ENCODE measurements around the gene C1QTNF12. TPM values are rescaled to one million over a fixed set of nuclear protein-coding genes. Genes with fewer than 3 reads are reported as not detected.

C1QTNF12 gene
- total and polyA plus RNA-seq, 2 experiments from 2014 or later, result 4.1 to 4.2 TPM

DNA sequence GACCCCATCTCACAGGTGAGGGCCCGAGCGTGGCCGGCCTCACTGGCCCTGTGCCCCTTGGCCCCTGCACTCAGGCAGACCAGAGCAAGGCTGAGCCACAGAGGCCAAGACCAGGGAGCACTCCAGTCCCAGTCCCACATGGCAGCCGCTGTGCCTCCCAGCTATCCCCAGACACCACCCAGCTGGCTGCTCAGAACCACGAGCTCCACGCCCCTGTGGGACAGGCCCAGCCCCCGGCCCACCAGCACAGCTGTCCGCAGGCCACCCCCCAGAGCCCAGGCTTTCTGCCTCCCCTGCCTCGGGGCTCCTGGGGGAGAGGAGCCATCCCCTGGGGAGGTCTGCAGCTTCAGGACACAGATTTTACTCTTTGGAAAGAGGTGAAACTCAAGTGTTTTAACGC, 9.1 kb upstream of the C1QTNF12 start (continued):
- TF ChIP-seq STAT1 (IDR thresholded peaks at IDR 0.05; ENCODE audit: unreplicated experiment) (no peak), EZH2phosphoT487 (IDR thresholded peaks at IDR 0.05; ENCODE audit: unreplicated experiment) (no peak), ZNF331 (CRISPR knock-in tag; IDR thresholded peaks at IDR 0.05; ENCODE audit: low read depth) (no peak), EZH2 (IDR thresholded peaks at IDR 0.05; ENCODE audit: low read depth, unreplicated experiment) (no peak), CREB1 (CRISPR knock-in tag; IDR thresholded peaks at IDR 0.05; ENCODE audit: low read depth) (no peak), NANOG (IDR thresholded peaks at IDR 0.05; ENCODE audit: borderline replicate concordance) (no peak)
- TF ChIP-seq, protein P1, sequence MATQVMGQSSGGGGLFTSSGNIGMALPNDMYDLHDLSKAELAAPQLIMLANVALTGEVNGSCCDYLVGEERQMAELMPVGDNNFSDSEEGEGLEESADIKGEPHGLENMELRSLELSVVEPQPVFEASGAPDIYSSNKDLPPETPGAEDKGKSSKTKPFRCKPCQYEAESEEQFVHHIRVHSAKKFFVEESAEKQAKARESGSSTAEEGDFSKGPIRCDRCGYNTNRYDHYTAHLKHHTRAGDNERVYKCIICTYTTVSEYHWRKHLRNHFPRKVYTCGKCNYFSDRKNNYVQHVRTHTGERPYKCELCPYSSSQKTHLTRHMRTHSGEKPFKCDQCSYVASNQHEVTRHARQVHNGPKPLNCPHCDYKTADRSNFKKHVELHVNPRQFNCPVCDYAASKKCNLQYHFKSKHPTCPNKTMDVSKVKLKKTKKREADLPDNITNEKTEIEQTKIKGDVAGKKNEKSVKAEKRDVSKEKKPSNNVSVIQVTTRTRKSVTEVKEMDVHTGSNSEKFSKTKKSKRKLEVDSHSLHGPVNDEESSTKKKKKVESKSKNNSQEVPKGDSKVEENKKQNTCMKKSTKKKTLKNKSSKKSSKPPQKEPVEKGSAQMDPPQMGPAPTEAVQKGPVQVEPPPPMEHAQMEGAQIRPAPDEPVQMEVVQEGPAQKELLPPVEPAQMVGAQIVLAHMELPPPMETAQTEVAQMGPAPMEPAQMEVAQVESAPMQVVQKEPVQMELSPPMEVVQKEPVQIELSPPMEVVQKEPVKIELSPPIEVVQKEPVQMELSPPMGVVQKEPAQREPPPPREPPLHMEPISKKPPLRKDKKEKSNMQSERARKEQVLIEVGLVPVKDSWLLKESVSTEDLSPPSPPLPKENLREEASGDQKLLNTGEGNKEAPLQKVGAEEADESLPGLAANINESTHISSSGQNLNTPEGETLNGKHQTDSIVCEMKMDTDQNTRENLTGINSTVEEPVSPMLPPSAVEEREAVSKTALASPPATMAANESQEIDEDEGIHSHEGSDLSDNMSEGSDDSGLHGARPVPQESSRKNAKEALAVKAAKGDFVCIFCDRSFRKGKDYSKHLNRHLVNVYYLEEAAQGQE (IDR thresholded peaks at IDR 0.05; ENCODE audit: unreplicated experiment), result no peak

DNA sequence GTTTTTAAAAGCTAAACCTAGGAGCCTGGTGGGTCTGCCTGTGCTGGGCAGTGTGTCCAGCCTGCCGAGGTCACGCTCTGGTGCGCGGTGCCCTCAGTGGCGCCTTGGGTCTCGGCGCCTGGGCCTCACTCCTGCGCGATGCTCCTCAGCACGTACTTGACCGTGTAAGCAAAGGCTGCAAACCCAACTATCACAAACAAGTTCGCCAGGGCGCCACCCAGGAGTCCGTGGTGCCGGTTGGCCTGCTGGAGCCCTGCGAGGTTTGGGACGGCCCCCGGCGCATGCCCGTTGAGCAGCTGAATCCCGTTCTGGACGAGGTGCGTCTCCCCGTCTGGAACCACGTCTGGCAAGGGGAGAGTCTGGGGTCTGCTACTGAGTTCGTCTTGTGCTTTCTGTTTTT, 8.6 kb upstream of the C1QTNF12 start:
- Histone ChIP-seq H4K20me1 (replicated peaks; ENCODE audit: insufficient read depth) (peaks cover 2% of the 10 kb centered on the region), H3K27ac (ENCODE audit: low read depth) (no peak overlapping the region), H3K4me1 (ENCODE audit: insufficient read depth) (peaks cover 9% of the 10 kb centered on the region), H3K9me2 (ENCODE audit: insufficient read depth) (no peaks in the 10 kb centered on the region), H3K36me3 (ENCODE audit: insufficient read depth) (peaks cover 6% of the 10 kb centered on the region; the same call in 1 of the 2 replicates), H3K79me2 (replicated peaks; ENCODE audit: insufficient read depth) (peaks cover 2% of the 10 kb centered on the region; the same call in 1 of the 2 replicates), H3F3A (replicated peaks; ENCODE audit: low read depth) (peaks cover 13% of the 10 kb centered on the region; the same call in 1 of the 2 replicates), H3K4me2 (no peak overlapping the region), H2AFZ (no peak overlapping the region), H3K4me3 (no peak overlapping the region), H3K27me3 (ENCODE audit: insufficient read depth) (no peaks in the 10 kb centered on the region)
- ATAC-seq (no peak), DNase-seq (ENCODE audit: low spot score) (no peak)
- TF ChIP-seq, protein P1 (IDR thresholded peaks at IDR 0.05; ENCODE audit: unreplicated experiment), result no peak
- no peak for TF ChIP-seq CREB1 (CRISPR knock-in tag; IDR thresholded peaks at IDR 0.05; ENCODE audit: low read depth)
- TF ChIP-seq, protein P2, sequence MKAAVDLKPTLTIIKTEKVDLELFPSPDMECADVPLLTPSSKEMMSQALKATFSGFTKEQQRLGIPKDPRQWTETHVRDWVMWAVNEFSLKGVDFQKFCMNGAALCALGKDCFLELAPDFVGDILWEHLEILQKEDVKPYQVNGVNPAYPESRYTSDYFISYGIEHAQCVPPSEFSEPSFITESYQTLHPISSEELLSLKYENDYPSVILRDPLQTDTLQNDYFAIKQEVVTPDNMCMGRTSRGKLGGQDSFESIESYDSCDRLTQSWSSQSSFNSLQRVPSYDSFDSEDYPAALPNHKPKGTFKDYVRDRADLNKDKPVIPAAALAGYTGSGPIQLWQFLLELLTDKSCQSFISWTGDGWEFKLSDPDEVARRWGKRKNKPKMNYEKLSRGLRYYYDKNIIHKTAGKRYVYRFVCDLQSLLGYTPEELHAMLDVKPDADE (IDR thresholded peaks at IDR 0.05), result no peak
- Mint-ChIP-seq H3K36me3 (ENCODE audit: low read depth) (peaks cover 55% of the 10 kb centered on the region), H3K9me3 (no peaks in the 10 kb centered on the region), H3K4me1 (peaks cover 24% of the 10 kb centered on the region), H3K4me3 (no peak overlapping the region), H3K27me3 (ENCODE audit: insufficient read depth, low read depth, poor library complexity) (peaks cover 8% of the 10 kb centered on the region), H3K27ac (no peak overlapping the region)
